GM19463 (cell line): ENCODE data around the gene SGCG.

Experiments
- ATAC-seq: cut with Tn5 transposase; IDR thresholded peaks from one replicate; pipeline ENCODE4 v1.9.1; 2021; ENCODE audit warnings: mild to moderate bottlenecking, moderate library complexity; ENCODE audit not compliant: unreplicated experiment

SGCG gene

DNA sequence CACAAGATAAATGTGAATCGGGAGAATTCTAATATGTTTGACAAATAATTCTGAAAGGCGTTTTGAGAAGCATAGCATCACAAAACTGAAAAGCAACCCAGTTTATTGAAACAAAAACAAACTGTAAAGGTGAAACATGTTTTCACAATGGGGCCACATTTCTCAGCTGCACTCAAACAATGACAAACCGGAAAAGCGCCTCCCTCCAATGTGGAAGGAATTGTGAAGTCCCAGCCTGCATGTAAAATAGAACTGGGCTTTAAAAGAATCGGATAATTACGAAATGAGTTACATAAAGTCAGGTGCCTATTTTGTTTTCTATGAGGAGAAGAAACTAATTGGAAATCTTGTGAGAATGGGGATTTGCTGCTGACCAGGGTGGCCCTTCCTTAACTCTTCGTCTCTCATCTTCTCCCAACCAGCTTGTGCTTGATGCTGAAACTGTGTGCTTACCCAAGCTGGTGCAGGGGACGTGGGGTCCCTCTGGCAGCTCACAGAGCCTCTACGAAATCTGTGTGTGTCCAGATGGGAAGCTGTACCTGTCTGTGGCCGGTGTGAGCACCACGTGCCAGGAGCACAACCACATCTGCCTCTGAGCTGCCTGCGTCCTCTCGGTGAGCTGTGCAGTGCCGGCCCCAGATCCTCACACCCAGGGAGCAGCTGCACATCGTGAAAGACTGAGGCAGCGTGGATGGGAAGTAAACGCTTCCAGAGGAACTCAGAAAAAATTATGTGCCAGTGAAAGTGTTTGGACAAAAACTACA, 143.3 kb downstream of the SGCG start:
- ATAC-seq, result no peak

DNA sequence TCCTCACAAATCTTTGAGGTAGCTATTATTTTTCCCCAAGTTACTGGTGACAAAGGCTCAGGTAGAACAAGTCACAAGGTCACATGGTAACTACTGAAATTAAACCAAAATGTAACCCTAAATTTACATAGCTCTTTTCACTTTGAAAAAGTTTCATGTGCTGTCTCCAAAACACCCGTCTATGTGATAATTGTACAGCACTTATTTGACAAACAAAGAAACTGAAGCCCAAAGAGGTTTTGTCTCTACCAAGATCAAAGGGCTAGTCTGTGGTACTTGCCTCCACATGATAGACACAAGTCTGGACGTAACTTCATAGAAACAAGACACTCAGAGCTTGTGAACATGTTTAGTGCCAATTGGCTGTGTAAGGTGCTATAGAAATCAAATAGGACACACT, 144.4 kb downstream of the SGCG start:
- ATAC-seq, result peak; percentile 39

DNA sequence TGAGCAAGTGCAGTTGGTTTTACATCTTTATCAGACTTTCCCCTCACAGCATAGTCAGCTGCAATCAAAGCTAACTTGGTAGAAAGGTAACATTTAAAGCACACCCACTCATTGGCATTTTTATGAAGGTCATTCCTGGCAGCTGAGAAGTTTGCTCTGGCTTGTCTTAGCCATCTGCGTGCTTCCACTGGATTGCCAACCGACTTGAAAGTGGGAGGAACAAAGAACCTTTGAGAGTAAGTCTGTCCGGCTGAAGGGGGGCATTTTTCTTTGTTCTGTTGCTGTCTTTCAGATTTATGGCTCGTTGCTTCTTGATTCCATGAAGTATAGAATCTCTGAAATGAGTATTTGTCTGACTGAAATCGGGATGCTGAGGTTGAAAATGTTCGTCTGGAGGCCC, 149.6 kb downstream of the SGCG start:
- no peak for ATAC-seq

DNA sequence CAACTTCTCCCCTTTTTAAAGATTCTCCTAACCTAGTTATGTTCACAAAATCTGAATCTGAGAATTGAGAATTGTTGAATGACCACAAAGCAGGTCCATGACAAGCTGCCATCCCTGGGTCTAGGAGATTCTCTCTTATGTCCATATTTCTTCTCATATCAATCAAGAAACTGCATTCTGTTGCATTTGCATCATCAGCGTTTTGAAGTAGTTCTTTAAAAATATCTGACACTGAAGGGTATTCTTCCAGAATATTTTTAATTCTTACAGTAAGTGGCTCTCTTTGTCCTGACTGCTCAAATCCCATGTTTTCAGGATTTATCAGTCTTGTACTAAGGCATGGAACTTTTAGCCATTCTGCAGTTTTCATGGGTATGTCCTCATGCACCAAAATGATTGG, 158.4 kb downstream of the SGCG start:
- no peak for ATAC-seq

DNA sequence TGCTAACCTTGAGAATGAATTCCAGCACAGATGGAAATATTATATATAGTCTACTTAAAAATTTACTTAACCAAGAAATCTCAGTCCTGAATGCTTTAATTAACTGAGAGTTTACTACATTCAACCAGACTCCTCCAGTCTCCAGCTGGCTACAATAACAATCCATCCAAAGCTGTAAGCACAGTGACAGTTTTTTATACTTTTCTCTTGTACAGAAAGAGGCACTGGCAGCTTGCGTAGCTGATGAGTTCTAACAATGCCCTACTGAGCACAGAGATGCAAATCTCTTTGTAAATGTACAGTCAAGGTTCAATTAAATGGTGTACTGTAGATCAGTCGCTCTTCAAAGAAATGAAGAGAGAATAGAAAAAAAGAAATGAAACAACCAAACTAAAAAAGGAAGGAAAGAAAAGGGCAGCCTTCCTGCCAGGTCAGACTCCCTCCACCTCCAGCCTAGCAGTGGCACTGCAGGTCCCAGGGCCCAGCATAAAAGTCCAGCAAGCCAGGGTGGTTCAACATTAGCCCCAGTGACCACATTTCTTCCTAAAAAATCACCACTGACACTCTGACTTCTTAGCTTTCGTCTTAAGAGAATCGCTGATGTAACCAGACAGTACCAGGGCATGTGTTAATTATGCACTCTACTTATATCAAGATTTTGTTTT, 164.3 kb downstream of the SGCG start:
- ATAC-seq, result no peak

DNA sequence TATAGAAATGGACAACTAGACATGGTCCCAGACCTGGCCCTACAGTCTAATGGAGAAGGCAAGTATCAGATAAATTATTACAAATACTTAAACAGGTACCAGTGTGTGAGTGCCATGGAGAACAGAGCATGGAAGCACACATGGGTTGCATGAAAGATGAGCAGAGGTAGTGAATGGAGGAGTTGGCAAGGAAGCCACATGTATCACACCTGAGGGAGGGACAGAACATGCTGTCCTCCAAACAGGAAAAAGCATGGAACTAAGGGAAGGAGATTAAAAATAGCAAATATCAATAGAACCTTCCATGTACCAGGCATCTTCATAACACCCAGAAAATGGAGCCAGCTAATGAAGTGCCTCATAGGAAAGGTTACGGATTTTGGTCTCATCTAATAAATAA, 166.8 kb downstream of the SGCG start:
- no peak for ATAC-seq

DNA sequence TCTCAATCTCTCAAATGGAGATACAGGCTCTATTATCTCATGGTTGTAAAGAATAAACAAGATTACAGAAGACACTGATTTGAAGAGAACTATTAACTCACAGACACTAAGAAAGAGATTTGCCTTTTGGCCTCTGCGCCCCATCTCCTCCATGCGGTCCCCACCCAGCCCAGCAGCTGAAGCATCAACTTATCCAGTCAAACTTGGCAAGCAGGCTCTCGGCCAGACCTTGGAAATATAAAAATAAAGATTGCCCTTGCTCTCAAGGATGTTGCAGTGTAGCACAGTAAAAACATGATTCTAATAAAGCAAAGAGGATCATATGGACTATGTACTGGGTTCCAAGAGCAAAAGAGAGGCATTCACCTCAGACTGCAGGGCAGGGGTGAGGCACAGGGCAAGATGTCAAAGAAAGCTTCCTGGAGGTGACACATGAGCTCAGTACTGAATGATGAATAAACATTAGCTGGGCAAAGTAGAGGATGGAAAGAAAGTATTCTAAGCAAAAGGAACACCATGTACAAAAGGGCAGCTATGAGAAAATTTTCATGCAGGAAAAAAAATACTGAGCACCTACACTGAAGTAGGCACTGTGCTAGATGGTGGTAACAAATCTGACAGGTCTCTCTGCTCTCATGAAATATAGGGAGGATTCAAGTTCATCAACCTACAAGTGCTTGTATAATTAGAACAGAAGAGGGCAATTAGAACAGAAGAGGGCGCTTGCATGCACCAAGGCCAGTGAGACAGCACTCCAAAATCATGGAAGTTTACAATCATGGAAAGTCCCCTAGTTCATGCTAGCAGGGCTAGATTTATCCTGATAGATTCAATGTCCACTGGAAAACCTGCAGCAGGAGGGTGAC, 167.7 kb downstream of the SGCG start:
- no peak for ATAC-seq

DNA sequence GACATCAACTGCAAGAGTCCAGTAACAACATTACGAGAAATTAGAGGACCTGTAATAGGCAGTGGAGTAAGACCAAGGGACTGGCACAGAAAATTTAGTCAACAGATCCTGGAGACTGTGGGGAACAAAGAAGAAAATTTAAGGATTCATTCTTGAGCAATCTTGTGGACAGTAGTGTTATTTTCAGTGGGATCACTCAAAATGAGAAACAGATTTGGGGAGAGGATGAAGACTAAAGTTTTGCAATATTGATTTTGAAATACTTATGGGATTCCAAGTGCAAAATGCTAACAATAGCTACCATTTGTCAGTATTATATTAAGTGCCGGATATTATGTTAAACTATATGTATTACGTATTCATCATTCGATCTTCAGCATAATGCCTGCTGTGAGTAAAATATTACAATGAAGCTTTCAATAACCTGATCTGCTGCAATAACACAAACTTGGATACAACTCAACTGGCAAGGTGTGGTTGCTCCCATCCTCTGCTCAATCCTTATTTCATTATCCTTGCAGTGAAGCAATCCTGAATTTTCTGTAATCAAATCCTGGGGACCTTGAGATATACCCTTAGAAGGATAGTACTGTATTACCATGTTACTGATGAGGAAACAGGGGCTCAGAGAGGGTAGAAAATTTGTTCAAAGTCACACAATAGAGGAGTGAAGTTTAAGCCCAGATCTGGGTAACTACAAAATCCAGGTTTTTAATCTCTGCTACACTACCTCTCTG, 168.6 kb downstream of the SGCG start:
- ATAC-seq, result no peak

DNA sequence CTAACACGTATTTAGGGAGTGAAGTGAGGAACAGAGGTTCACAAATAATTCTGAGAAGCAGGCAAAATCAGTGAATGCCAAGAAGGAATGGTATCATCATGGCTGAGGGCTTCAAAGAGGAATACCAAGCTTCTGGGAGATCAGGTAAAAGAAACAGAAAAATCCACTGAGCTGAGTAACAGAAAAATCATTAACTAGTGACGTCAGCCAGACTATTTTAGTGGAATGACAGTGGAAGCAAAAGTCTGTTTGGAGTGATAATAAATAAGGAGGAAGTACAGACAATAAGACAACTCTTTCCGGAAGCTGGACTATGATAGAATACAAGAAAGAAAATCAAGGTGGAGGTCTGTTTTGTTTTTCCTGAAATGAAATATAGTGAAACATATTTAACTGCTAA, 169.2 kb downstream of the SGCG start:
- ATAC-seq, result no peak

DNA sequence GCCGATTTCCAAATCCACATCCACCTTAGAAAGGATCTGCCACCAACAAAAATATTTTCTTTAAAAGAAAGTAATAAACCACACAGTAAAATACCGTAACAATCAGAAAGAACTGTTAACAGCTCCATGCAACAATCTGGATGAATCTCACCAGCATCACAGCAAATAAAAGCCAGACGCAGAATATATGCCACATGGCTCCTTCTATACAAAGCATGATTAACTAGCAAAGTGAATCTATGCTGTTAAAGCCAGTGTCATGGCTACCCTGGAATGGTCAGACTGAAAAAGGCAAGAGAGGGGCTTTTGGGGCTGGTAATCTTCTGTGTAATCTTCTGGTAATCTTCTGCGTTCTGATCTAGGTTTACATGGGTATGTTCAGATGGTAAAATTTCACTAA, 171.4 kb downstream of the SGCG start:
- ATAC-seq, result no peak

DNA sequence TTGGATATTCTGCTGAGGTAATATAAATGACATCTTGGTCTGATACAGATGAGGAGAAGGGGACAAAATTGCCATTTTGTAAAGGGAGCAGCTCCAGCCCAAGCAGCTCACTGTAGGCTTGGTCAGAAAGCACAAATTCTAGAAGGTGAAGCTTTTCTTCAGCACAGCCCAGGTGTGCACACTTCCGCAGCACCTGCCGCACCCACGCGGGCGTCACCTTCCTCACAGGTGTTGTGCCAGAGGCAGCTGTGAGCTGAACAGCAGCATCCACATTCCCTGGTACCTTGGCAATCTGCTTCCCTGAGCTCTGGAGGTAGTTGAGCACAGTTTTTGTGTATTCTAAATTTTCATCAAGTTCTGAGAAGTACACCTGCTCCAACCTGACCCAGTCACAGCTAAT, 173.7 kb downstream of the SGCG start:
- no peak for ATAC-seq

DNA sequence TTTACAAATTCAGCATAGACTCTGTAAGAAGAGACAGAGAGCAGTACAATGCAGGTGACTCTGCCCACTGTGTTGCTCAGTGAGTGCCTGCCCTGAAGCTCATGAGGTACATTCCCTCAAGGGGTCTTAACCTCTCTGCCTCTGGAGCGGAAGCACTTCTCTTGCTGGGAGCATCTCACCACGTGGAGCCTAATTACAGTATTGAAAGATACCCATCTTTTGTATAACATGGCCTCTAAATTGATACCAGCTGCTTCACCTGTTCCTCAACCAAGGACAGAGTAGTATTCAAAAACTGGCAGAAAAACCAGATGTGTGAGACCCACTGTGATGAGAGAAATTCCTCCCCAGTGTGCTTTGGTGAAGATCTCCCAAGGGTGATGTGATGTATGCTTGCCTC, 175.6 kb downstream of the SGCG start:
- ATAC-seq, result no peak

DNA sequence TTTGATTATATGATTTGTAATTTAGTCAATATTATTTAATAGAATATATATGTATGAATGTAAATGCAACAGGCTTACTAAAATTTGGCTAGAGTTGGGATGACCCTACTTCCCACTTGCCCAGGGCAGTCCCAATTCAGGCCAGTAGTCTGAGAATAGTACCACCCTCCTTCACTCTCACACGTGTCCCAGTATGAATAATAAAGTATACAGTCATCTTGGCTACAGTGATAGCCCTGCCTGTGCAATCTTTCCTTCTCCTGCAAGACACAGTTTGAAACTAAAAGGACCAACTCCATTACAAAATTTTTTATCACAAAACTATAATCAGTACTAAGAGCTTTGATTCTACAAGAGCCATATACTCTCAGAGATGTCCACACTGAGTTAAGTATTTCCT, 176.6 kb downstream of the SGCG start:
- ATAC-seq, result no peak

DNA sequence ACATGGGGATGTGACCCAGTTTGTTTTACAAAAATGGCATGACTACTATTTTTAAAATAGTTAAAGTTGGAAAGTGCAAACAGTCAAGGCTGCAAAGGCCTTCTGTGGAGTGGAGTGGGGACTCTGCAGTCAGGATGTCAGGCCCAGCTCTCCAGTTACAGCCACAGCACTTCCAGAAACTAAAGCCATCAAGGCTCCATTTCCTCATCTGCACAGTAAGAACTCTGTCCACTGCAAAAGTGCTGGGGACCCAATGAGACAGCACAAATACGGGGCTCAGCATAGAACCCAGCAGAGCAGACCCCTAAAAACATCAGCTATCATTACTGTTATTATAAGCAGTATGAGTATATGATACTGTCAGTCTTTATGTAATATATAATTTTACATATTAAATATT, 179.1 kb downstream of the SGCG start:
- ATAC-seq, result no peak

DNA sequence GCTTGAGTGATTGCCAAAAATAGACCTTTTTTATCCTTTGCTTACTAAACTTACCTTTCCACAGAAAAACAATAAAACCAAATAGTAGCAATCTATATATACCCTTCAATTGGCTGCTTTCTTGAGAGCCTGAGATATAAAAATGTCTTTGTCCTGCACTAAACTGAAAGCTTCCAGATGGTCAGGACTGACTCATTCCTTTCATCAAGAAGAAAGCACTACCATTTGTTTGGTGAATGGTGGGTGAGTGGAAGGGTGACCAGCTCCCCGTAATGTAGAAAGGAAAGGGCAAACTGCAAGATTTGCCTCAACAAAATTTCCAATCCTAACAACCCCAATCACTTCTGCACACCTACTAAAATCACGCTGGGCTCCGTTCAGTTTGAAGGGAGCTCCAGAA, 184.9 kb downstream of the SGCG start:
- no peak for ATAC-seq

DNA sequence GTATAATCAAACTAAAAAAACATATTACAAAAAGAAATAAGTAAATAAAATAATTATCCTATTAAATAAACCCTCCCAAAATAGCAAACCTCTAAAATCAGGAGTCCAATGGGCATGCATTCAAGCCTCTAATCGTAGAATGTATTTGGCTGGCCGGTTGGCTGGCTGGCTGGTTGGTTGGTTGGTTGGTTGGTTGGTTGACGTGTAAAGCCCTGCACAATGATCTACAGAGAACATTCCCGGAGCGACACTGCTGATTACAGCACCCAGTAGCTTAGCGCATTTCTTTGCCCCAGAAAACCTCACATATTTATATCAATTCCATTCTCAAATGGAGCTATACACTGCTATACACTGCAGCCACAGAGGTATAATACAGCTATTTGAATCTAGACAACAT, 187.1 kb downstream of the SGCG start:
- no peak for ATAC-seq

DNA sequence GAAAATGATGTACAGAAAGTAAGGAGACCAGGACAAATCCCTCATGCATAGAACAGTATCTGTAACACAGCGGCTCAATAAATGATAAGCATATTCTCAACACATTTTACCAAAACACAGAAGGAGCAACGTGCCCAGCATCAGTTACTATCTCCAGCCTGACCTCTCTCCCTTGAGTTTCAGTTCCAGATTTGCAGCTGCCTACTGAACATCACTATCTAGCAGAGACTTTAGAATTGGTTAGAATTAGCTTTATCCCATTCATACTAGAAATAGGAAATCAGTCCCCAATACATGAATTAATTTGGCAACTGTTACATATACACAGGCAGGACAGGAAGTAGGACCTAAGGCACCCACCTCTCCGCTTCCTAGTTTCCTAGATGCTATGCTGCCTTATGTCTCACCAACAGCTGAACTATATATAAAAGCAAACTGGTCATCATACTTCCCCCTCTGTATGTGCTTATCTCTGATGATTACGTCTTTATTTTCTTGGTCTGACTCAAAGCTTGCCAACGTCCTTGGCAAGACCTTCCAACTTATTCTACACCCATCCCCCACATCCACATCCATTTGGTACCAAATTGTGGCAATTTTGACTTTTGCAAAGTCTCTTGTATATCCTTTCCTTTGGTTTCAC, 191.6 kb downstream of the SGCG start:
- no peak for ATAC-seq
